LNCAP (cell line): ENCODE data around the gene LRP1B.

Experiments used
- CTCF ChIP-seq: fragments of 450-650 bp; IDR thresholded peaks from 2 replicates; pipeline ENCODE4 v1.5.1; 2017; ENCODE audit warnings: mild to moderate bottlenecking

The LRP1B gene

DNA sequence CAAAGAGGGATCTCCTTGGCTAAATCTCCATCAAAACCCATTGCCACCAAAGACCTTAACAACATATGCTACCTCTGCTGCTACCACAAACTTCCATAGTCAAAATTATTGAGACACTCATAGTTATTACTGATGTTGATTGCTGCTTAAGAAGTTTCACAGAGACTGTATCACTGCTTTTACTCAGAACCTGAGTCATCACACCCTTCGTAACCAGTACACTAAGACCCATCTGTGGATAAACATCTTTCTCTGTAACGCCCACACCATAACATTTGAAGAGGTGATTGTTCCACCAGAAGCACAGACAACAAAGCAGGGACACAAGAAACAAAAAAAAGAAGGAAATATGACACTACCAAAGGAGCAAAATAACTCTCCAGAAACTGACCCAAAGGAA is 1563.1 kb downstream of the LRP1B start:
- no peak for TF ChIP-seq CTCF

- no peak for TF ChIP-seq CTCF
Observed at GRCh38 chr2:140565756-140566155, 1565.1 kb downstream of the LRP1B start.

GRCh38 chr2:140555701-140556100 is 1575.1 kb downstream of the LRP1B start:
- no peak for TF ChIP-seq CTCF

DNA sequence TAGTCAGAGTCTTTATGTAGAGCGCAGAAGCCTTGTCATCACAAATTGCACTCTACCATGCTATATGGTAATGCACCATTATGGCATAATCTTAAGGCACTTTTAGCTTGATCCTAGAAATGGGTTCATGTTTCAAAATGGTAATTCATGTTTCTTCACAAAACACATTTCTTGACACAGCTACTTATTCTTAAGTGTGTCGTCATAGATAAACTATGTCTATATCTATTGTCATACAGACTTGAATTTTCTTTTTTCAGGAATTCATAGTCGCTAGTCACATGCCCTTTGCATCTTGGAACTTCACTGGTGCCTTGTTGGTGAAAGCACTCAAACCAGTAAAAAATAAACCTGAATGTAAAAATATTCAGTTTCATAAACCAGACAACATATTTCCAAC is 1578.2 kb downstream of the LRP1B start:
- no peak for TF ChIP-seq CTCF

DNA sequence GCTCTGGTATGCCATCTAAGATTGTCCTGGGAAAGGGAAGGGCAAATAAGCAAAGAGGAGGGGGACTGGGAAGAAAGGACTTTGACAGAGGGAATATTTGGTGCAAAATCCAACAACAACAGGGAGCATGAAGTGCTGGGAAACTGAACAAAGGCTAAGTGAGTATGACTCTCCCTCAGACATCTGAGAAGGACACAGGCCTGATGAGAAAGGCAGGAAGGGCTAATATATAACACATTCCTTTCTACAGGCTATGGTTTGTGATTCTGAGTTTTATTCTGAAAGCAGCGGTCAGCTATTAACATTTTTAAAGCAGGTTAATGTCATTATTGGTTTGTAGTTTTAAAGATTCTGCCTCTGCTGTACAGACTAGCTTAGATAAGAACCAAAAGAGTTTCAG is 1579.5 kb downstream of the LRP1B start:
- no peak for TF ChIP-seq CTCF

GRCh38 chr2:140550821-140551220 is 1580.0 kb downstream of the LRP1B start:
- no peak for TF ChIP-seq CTCF

DNA sequence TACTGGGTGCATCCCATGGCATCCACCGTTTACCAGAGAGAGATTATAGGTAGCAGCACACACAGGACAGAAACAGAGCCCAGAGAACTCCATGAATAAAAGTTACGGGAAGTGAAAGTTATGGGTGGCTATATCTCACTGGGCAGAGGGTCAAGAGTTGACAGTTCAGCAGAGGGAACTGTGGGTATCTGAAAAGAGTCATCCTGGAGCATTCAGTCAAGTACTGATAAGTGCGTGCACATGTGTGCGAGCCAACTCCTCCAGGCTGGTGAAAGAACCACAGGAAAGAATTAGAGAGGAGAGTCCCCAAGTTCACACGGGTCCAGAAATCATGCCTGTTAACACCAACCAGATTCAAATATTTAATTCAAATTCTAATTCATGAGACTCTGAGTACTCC is 1588.2 kb downstream of the LRP1B start:
- no peak for TF ChIP-seq CTCF

DNA sequence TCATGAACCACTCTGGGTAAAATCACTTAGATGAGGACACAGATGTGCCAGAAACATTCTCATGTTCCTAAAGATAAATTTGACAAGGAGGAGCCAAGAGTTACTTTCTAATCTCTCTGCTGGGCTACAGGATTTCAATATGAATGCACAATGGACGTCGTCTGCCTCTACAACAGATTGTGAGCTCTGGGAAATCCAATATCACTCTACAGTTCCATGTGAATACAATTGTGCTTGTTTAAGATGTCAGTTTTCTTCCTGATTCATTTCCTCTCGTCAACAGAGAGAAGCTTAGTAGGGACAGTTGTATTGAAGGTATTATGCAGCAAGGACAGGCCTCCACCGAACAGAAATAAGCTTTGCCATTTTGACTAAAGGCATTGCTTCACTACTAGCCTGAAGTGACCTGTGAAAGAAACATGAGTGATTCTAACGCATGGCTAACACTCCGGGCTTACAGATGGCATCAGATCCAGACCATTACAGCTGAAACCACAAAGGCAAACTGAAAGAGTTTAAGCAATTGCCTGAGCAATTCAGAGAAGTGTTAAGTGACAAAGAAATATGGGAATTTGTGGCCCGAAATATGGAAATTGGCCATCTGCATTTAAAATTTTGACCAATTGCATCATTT is 1591.5 kb downstream of the LRP1B start:
- no peak for TF ChIP-seq CTCF
